HG03354 (cell line): ENCODE data around the gene NAMPT.

Source experiments
- ATAC-seq: cut with Tn5 transposase; IDR thresholded peaks from one replicate; pipeline ENCODE4 v1.9.1; 2021; ENCODE audit warnings: mild to moderate bottlenecking; ENCODE audit not compliant: unreplicated experiment, poor library complexity, severe bottlenecking

NAMPT gene

GRCh38 chr7:106203473-106203872 is 81.3 kb downstream of the NAMPT start:
- ATAC-seq, result no peak

GRCh38 chr7:106201164-106201563 is 83.6 kb downstream of the NAMPT start:
- no peak for ATAC-seq

GRCh38 chr7:106199813-106200364 is 84.9 kb downstream of the NAMPT start:
- no peak for ATAC-seq

- no peak for ATAC-seq
These were observed 85.8 kb downstream of the NAMPT start for GRCh38 chr7:106199024-106199423.
